Posterior vena cava (tissue), 2 donors: ENCODE measurements around the gene IRX3. TPM values are rescaled to one million over a fixed set of nuclear protein-coding genes. Genes with fewer than 3 reads are reported as not detected.
"Not testable (repeated sequence)": the region's sequence is repeated elsewhere in the genome, so short reads cannot be mapped to it uniquely, and the experiment has no call there.

ENCODE experiments used
- DNase-seq: peaks from one replicate; pipeline ENCODE4 v3.0.0-alpha.2; 2020; ENCODE audit warnings: low spot score
- intact Hi-C, 2 donors: fragments of 100-400 bp; cut with DNase I; formaldehyde crosslinking; loops; one replicate each; pipeline versions ENCODE4 v1.14.1 to v1.14.2; 2022 to 2023
- total RNA-seq, 2 donors: library from RNA; stranded (reverse); fragmentation: NEBNext Ultra II Directional; extraction: Animal tissue kit (Norgen Biotek cat#: 25700); gene quantifications; one replicate each; pipeline ENCODE4 v1.2.1, GENCODE V29; 2021
- donor health status: DM: yes; HTN: yes; CAD: no.
- donor health status: DM: yes; HTN: yes; CAD: no.

Gene IRX3
- total RNA-seq, 2 donors from 2014 or later: 2.7 to 4.4 TPM

GRCh38 chr16:54281535-54282201, 4.9 kb downstream of the IRX3 start:
- no peak for DNase-seq
- intact Hi-C loops: no loop called here

- intact Hi-C loops: no loop called here
- no peak for DNase-seq
These were observed 5.8 kb downstream of the IRX3 start for GRCh38 chr16:54280751-54281150.

GRCh38 chr16:54277845-54278703, 8.5 kb downstream of the IRX3 start:
- intact Hi-C loops: no loop called here
- DNase-seq: no peak

- intact Hi-C loops: no loop called here
- DNase-seq: no peak
These were observed 10.6 kb downstream of the IRX3 start for GRCh38 chr16:54275956-54276355.

- intact Hi-C loops: no loop called here
- no peak for DNase-seq
These were observed 13.0 kb downstream of the IRX3 start for GRCh38 chr16:54273566-54273965.

GRCh38 chr16:54270711-54271110, 15.9 kb downstream of the IRX3 start:
- intact Hi-C loops: no loop called here
- DNase-seq: no peak

- DNase-seq: no peak
- intact Hi-C loops: no loop called here
These were observed 17.1 kb downstream of the IRX3 start for GRCh38 chr16:54269461-54269860.

GRCh38 chr16:54268766-54269165, 17.8 kb downstream of the IRX3 start:
- intact Hi-C loops: no loop called here

GRCh38 chr16:54268340-54268739, 18.2 kb downstream of the IRX3 start:
- intact Hi-C loops: no loop called here
- DNase-seq: no peak

More at GRCh38 chr16:54268766-54269165, 17.8 kb downstream of the IRX3 start:
- DNase-seq: no peak

- intact Hi-C loops: no loop called here
- no peak for DNase-seq
These were observed 20.1 kb downstream of the IRX3 start for GRCh38 chr16:54266363-54266955.

GRCh38 chr16:54265575-54266107, 20.9 kb downstream of the IRX3 start:
- no peak for DNase-seq
- intact Hi-C loops: no loop called here

GRCh38 chr16:54253118-54253517, 33.5 kb downstream of the IRX3 start:
- intact Hi-C loops: no loop called here
- DNase-seq: no peak

GRCh38 chr16:54248863-54249710, 37.5 kb downstream of the IRX3 start:
- no peak for DNase-seq
- intact Hi-C loops: loop anchor here in 1 of 2 donors (10.0 kb wide), 1 partner anchor 1996 kb away; no protein-coding TSS in a partner anchor

GRCh38 chr16:54247705-54248104, 38.9 kb downstream of the IRX3 start:
- DNase-seq: not testable (repeated sequence)
- intact Hi-C loops: loop anchor here in 1 of 2 donors (10.0 kb wide), 1 partner anchor 1997 kb away; no protein-coding TSS in a partner anchor

GRCh38 chr16:54246454-54246821, 40.1 kb downstream of the IRX3 start:
- intact Hi-C loops: loop anchor here in 1 of 2 donors (10.0 kb wide), 1 partner anchor 1998 kb away; no protein-coding TSS in a partner anchor
- DNase-seq: no peak

- DNase-seq: no peak
- intact Hi-C loops: loop anchor here in 1 of 2 donors (10.0 kb wide), 1 partner anchor 1999 kb away; no protein-coding TSS in a partner anchor
These were observed 40.7 kb downstream of the IRX3 start for GRCh38 chr16:54245788-54246453.

- intact Hi-C loops: loop anchor here in 1 of 2 donors (10.0 kb wide), 1 partner anchor 2001 kb away; no protein-coding TSS in a partner anchor
These were observed 42.3 kb downstream of the IRX3 start for GRCh38 chr16:54244061-54244886.

More at GRCh38 chr16:54244061-54244886, 42.3 kb downstream of the IRX3 start:
- DNase-seq: no peak
